ENCODE data around the gene PAX7.

GRCh38 chr1:18701183-18701582 lies 70.5 kb downstream of the PAX7 start:
- TF ChIP-seq CTCF (IDR thresholded peaks at IDR 0.05) = no peak
- TF ChIP-seq POLR2A (IDR thresholded peaks at IDR 0.05; ENCODE audit: low read depth) = no peak
- no peak for TF ChIP-seq POLR2AphosphoS5 (IDR thresholded peaks at IDR 0.05)
